PC-9 (cell line): ENCODE measurements around the gene NDUFA9.

Source experiments
- EZH2 ChIP-seq: fragments of 200-600 bp; sonication (generic); IDR thresholded peaks from 2 replicates; pipeline ENCODE4 v1.8.0; 2017; ENCODE audit warnings: antibody characterized with exemption, low read depth
- TF ChIP-seq, protein P1 (sequence below): fragments of 200-600 bp; sonication (generic); conservative IDR thresholded peaks from 2 replicates; pipeline ENCODE4 v1.6.1; 2017; ENCODE audit warnings: mixed run types, antibody characterized with exemption, mild to moderate bottlenecking, moderate library complexity

DNA sequence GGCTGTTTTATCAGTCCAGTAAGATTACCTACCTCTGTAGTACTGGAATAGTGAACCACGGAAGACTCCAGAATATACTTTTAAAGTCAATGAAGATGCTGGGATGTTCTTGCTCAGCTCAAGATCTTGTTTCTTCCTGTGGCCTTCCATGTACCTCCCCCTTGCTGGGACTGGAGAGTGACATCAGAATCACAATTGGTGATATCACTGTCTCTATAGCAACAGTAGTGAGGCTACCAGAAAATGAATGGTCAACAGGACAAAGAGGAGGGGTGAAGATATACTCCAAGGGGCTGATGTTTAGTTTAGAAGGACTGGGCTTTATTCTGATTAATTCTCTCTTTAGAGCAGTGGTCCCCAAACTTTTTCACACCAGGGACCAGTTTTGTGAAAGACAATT, 3.9 kb upstream of the NDUFA9 start:
- TF ChIP-seq, protein P1, sequence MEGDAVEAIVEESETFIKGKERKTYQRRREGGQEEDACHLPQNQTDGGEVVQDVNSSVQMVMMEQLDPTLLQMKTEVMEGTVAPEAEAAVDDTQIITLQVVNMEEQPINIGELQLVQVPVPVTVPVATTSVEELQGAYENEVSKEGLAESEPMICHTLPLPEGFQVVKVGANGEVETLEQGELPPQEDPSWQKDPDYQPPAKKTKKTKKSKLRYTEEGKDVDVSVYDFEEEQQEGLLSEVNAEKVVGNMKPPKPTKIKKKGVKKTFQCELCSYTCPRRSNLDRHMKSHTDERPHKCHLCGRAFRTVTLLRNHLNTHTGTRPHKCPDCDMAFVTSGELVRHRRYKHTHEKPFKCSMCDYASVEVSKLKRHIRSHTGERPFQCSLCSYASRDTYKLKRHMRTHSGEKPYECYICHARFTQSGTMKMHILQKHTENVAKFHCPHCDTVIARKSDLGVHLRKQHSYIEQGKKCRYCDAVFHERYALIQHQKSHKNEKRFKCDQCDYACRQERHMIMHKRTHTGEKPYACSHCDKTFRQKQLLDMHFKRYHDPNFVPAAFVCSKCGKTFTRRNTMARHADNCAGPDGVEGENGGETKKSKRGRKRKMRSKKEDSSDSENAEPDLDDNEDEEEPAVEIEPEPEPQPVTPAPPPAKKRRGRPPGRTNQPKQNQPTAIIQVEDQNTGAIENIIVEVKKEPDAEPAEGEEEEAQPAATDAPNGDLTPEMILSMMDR, result no peak
- TF ChIP-seq EZH2, result no peak
